Body of pancreas (tissue), 4 donors: ENCODE measurements around the gene COL19A1.

Source experiments
- POLR2A ChIP-seq, 3 donors: fragments of 450-650 bp; IDR thresholded peaks; one replicate each; pipeline ENCODE4 v1.6.1; 2016; ENCODE audit warnings: antibody characterized with exemption in 3 of 3, mild to moderate bottlenecking in 2 of 3
- TF ChIP-seq, protein P1 (sequence below), 7 experiments: fragments of 450-650 bp in 4 of 7; fragments of 200-600 bp in 3 of 7; sonication (generic) in 3 of 7; IDR thresholded peaks; one replicate each; pipeline ENCODE4 v1.5.1; 2016 to 2019; ENCODE audit warnings: antibody characterized with exemption in 7 of 7

DNA sequence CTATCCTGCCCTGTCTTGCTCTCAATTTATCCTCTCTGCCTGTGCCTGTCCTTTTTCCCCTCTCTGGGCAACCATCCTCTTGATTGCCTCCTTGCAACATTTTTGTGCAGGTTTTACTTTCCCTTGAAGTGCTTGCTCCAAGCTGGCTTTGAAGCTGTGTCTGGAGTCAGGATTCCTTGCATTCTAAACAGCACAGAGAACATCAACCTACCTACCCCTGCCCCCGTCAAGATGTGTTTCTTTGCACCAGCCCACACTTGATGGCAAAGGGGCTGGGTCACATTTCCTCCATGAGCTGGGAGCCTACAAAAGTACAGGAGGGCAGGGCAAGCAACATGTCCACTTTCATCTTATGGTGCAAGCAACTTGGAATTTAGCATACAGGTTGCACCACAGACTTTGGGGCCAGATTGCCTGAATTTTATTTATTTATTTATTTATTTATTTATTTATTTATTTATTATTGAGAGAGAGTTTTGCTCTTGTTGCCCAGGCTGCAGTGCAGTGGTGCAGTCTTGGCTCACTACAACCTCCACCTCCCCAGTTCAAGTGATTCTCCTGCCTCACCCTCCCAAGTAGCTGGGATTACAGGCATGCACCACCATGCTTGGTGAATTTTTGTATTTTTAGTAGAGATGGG lies 206.3 kb downstream of the COL19A1 start:
- TF ChIP-seq, protein P1, sequence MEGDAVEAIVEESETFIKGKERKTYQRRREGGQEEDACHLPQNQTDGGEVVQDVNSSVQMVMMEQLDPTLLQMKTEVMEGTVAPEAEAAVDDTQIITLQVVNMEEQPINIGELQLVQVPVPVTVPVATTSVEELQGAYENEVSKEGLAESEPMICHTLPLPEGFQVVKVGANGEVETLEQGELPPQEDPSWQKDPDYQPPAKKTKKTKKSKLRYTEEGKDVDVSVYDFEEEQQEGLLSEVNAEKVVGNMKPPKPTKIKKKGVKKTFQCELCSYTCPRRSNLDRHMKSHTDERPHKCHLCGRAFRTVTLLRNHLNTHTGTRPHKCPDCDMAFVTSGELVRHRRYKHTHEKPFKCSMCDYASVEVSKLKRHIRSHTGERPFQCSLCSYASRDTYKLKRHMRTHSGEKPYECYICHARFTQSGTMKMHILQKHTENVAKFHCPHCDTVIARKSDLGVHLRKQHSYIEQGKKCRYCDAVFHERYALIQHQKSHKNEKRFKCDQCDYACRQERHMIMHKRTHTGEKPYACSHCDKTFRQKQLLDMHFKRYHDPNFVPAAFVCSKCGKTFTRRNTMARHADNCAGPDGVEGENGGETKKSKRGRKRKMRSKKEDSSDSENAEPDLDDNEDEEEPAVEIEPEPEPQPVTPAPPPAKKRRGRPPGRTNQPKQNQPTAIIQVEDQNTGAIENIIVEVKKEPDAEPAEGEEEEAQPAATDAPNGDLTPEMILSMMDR (IDR thresholded peaks at IDR 0.05) = no peak
- TF ChIP-seq POLR2A (IDR thresholded peaks at IDR 0.05) = no peak
